Amniotic stem cell (primary cell): ENCODE measurements around the gene CCDC124.
"Not testable (repeated sequence)": the region's sequence is repeated elsewhere in the genome, so short reads cannot be mapped to it uniquely, and the experiment has no call there.

Experiments
- DNase-seq: peaks from one replicate; lab custom pipeline; 2025; lab: John Stamatoyannopoulos, UW

The CCDC124 gene

GRCh38 chr19:17986569-17986968 lies 53.8 kb downstream of the CCDC124 start:
- not testable (repeated sequence) for DNase-seq

- no peak for DNase-seq
Measured at GRCh38 chr19:17988161-17988560, 55.3 kb downstream of the CCDC124 start.

GRCh38 chr19:17989425-17990094 lies 56.7 kb downstream of the CCDC124 start:
- DNase-seq: no peak

- DNase-seq: no peak
Measured at GRCh38 chr19:17993076-17993813, 60.4 kb downstream of the CCDC124 start.
